Brain pericyte (primary cell): Measurements from ENCODE around the gene NUSAP1.
"Not testable (repeated sequence)": the region's sequence is repeated elsewhere in the genome, so short reads cannot be mapped to it uniquely, and the experiment has no call there.

Experiments used
- DNase-seq: peaks from one replicate; pipeline ENCODE4 v3.0.0-alpha.2; 2012; ENCODE audit warnings: low read depth, low spot score

NUSAP1 gene

DNA sequence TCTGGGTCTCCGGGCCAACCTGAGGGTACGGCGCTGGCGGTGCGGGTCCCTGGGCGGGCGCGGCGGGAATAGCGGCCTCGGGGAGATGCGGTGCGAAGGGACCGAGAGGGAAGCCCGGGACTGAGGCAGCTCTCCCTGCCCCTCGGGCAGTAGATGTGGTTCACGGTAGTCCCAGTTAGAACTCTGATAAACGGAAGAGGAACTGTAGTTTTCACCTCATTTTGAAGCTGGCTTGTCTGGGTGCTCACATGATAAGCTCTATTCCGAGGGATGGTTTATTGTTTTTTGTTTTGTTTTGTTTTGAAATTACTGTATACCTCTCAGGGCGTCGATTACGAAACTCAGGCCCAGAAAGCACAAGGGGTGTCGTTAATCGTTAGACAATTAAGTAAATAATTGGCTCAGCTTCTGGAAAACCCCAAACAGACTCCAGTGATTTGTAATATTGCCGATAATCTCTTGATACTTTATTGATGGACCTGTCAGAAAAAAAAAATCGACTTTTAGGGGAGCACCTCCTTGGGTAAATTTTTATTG, 413 bp downstream of the NUSAP1 start:
- DNase-seq = no peak

DNA sequence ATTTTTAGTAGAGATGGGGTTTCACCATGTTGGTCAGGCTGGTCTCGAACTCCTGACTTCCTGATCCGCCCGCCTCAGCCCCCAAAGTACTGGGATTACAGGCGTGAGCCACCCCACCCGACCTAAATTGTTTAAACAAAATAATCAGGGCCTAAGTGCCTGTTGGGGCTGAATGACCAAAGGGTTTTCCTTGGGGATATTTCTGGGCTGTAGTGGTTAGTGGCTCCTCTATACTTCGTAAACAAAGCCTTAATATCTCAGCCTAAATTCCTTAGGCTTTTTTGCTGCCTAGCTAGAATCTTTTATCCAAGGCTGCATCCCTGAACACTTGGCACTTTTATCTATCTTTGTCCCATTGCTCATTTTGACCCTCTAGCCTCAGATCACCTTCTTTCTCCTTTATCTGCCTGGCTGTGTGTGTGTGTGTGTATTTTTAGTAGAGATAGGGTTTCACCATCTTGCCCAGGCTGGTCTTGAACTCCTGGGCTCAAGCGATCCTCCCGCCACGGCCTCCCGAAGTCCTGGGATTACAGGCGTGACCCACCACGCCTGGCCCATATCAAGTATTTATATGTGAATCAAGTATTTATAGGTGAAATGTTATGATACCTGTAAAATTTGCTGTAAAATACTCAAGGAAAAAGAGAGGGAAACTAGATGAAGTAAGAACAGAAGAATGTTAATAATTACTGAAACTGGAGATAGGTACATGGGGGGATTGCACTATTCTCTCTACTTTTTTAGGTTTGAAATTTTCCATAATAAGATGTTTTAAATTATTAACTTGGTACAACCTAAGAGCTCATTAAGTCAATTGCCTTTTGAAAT, 1.8 kb downstream of the NUSAP1 start:
- no peak for DNase-seq

DNA sequence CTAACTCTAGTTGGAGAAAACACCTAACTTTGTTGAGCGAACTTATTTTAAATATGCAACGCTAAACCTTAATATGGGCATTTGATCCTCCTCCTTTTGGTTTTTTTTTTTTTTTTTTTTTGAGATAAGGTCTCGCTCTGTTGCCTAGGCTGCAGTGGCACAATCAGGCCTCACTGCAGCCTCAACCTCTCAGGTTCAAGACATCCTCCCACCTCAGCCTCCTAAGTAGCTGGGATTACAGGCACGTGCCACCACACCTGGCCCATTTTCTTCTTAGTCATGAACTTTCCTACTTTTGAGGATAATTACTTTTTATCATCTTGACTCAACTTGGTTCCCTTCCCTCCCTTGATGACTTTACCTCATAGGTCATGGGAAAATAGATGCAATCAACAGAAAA, 3.9 kb downstream of the NUSAP1 start:
- DNase-seq = no peak

DNA sequence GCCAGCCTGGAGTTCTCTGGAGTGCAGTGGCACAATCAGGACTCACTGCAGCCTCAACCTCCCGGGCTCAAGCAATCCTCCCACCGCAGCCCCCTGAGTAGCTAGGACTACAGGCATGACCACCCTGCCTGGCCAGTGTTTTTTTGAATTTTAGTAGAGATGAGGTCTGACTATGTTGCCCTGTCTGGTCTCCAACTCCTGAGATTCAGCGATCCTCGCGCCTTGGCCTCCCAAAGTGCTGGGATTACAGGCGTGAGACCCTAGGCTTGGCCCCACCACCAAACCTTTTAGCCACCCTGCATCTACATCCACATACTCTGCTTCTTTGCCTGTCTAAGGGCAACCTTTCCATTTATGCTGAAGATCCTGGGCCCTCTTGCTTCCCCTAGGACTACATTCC, 4.4 kb downstream of the NUSAP1 start:
- no peak for DNase-seq

DNA sequence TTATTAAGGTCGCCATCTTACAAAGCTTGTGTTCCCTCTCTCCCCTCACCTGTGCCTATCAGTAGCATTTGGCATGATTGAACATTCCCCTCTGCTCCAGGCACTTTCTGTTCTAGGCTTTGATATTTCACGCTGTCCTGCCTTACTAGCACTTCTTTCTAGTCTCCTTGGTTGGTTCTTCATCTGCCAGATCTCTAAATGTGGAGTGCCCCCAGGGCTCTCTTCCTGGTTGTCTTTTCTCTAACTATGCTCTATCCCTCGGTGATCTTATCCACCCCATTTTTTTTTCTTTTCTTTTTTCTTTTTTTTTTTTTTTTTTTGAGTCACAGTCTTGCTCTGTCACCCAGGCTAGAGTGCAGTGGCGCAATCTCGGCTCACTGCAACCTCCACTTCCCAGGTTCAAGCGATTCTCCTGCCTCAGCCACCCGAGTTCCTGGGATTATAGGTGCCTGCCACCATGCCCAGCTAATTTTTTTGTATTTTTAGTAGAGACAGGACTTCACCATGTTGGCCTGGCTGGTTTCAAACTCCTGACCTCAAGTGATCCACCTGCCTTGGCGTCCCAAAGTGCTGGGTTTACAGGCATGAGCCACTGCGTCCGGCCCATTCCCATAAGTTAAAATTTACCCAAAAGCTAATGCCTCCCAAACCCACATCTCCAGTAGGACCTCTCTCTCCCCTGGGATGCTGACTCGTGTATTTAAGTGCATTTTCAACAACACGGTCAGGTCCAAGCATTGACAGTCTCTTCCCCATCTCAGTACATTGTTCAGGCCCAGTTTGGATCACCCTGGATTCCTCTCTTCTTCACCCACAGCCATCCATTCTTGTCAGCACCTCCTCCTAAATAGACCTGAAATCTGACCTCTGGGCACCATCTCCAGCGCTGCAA, 5.2 kb downstream of the NUSAP1 start:
- no peak for DNase-seq

DNA sequence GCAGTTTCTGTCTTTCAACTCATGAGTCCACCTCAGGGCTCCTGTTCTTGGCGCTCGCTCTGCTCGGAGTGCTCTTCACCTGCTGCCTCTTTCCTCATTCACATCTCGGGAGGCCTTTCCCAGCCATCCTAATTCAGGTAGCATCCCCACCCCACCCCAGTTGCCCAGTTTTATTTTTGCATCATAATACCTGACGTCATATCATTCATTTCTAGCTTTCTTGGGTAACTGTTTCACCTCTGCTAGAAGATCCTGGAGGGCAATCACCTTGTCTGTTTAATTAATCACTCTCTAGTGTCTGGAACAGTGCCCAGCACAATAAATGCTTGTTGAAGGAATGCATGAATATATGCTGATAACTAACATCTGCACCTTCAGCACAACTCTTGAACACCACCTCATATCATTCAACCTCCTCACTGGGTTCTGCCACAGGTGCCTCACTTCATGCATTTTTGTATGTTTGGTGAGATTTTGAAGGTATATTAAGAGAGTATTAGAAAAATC, 7.6 kb downstream of the NUSAP1 start:
- DNase-seq = no peak

DNA sequence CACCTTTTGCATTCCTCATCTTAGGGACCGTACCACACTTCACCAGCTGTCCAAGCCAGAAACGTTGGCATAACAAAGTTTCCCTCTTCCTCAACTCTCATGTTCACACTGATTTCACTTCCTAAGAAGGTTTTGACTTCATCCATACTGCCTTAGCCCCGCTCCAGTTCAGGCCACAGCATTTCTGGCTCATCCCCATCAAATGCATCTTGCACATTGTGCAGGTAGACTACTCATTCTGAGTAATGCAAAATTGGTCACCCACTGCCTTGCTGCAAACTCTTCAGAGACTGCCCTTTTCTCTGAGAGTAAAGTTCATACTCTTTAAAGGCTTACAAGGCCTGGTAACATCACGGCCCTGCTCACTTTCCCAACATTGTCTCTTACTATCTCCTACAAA, 8.8 kb downstream of the NUSAP1 start:
- no peak for DNase-seq

DNA sequence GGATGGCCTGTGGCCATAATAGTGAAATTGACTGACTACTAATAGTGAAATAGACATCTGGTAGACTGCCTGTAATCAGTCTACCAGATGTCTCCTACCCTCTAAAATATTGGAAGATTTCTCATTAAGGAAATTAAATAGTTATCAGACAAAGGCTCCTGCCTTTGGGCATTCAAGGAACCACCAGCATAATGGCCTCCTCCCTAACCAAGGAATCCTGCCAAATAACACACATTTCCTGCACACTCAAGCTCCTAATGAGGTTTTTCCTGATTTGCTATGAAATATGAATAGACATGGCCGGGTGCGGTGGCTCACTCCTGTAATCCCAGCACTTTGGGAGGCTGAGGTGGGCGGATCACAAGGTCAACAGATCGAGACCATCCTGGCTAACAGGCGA, 14.6 kb downstream of the NUSAP1 start:
- DNase-seq = no peak

DNA sequence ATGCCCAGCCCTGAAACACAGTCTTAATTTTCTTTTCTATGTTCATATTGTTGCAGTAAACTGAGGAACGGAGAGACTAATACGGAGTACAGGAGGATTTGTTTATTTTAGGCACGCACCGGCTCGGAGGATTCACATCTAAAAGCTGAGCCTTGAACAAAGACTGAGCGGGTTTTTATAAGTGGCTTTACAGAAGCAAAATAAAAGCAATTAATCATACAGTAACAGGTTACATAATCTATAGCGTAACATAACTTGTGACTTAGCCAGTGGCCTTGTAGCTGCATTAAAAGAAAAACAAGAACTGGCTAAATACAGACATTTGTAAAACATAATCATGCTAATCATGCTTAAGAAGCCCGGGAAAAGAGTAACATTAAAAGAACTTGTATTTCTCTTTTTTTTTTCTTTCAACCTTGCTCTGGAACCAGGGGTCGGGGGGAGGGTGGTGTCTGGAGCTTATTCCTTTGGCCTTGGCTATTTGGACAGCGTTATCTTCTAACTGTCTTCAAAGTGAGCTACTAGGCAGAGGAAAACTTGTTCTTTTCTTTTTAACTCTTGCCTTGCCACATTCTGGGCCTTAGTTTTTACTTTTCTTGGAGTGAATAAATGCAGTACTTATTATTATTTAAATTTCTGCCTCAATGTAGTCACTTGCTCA, 17.5 kb downstream of the NUSAP1 start:
- DNase-seq = no peak

DNA sequence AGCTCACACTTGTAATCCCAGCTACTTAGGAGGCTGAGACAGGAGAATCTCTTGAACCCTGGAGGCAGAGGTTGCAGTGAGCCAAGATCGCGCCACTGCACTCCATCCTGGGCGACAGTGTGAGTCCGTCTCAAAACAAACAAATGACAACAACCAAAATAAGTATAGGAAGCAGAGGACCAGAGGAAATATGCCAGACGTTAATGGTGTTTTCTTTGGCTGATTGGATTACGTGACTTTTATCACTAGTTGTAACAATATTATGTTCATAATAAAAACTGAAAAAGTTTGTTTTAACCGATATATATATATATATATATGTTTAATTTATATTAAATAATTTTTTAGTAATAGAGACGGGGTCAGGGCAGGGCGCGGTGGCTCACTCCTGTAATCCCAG, 21.7 kb downstream of the NUSAP1 start:
- no peak for DNase-seq

DNA sequence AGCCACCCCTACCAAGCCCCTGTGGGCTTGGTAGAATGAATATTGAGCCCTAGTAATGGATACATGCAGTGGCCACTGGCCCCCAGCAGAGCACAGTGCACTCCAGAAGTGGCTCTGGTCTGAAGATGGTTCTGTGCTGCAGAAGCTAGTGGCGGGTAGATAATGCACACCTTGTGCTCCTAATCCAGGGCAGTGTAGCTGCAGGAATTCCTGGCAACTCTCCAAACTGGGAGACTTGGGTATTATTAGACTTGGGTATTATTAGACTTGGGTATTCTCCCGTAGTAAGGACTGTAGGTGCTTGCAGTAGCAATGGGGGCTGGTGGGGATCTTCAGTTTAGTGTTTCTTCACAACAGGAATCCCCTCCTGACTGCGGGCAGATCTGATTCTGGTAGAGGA, 34.7 kb downstream of the NUSAP1 start:
- no peak for DNase-seq

DNA sequence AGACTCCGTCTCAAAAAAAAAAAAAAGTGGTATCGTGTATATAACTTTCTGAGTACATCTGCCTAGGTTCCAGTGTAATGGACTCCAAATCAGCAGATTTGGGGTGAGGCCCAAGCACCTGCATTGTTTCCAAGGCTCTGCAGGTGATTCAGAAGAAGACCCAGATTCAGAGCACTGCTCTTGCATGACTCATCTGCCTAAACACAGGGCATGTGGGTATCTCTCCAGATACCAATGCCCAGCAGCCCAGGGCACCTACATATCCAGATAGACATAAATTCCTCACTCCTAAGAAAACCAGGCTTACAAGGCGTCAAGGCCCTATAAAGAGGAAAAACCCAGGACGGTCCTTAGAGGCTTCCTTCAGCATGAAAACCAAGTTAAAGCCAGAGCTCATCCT, 45.3 kb downstream of the NUSAP1 start:
- no peak for DNase-seq

DNA sequence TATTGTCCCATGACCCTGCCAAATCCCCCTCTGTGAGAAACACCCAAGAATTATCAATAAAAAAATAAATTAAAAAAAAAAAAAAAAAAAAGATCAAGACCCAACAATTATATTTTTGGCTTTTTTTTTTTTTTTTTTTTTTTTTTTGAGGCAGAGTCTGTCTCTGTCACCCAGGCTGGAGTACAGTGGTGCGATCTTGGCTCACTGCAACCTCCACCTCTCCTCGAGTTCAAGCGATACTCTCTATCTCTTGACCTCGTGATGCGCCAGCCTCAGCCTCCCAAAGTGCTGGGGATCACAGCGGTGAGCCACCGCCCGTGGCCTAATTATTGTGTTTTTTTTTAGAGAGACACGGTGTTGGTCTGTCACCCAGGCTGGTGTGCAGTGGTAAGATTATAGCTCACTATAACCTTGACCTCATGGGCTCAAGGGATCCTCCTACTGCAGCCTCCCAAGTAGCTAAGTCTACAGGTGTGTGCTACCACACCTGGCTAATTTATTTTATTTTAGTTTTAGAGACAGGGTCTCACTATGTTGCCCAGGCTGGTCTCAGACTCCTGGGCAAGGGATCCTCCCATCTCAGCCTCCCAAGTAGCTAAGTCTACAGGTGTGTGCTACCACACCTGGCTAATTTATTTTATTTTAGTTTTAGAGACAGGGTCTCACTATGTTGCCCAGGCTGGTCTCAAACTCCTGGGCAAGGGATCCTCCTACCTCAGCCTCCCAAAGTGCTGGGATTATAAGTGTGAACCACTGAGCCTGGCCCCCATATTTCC, 51.5 kb downstream of the NUSAP1 start:
- not testable (repeated sequence) for DNase-seq

DNA sequence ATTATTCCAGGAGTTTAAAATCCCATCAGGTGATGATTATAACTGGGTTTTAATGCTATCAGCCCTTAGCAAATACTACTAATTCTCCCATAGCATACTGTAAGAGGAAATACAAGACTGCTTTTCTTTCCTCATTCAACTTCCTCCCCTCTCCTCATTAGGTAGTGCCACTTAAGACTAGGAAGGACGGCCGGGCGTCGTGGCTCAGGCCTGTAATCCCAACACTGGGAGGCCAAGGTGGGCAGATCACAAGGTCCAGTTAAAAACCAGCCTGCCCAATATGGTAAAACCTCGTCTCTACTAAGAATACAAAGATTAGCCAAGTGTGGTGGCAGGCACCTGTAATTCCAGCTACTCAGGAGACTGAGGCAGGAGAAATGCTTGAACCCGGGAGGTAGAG, 55.0 kb downstream of the NUSAP1 start:
- DNase-seq = no peak

DNA sequence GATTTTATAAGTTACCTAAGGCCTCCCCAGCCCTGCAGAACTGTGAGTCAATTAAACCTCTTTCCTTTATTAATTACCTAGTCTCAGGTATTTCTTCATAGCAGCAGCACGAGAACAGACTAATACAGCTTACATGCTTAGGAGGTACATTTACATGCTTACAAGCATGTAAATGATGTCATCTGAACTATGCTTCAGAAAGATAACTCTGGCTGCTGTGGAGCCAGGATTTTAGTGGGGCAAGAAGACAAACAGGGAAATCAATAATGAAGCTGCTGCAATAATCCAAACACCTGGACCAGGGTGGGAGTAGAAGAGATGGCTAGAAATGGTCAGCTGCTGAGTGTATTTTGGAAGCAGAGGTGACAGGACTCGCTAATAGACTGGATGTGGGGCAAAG, 60.0 kb downstream of the NUSAP1 start:
- DNase-seq = no peak

DNA sequence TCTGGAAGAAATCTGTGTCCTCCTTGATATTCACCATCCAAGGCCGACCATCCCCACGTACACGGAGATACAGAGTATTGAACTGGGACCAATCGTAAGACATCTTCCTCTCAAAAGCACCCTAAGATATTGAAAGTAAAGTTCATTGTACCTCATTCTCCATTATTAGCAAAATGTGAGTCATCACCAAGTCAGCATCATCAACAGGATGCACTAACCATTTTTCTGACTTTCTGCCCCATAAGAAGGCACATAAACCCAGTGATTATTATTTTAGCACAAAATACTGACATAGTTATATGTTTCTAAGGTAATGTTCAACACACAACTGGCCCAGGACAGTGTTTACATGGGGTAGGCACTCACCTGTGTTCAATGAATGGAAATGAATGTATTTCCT, 62.2 kb downstream of the NUSAP1 start:
- no peak for DNase-seq

DNA sequence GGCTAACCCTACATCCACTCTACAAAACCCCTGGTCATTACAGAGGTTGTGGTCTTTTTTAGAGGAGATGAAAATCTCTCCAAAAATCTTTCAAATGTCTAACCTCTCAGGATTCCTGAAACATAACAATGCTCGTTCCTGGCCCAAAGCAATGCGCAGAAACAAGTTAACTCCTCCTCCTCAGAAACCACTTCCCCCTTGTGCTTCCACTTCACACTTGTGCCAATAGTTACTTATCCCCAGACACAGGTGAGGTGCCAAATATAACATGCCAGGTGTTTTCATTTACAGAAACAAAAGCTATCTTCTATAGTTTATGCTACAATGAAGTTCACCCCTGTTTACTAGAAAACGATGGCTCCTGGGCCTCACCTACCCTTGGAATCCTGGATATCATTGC, 63.4 kb downstream of the NUSAP1 start:
- DNase-seq = no peak

DNA sequence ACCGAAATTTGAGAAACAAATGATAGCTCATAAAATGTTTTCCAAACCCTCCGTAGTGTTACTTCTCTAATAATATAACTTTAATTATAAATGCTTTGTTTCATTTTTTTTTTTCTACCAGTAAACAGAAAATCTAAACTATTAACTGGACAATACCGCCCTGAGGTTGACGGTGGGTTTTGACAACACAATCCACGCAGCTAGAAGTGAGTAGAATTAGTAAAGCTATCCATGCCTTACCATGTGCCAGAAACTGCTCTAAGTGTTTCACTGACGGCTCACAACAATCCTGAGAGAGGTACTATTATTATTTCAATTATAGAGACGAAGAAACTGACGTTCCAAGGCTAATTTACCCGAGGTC, 69.2 kb downstream of the NUSAP1 start:
- no peak for DNase-seq

DNA sequence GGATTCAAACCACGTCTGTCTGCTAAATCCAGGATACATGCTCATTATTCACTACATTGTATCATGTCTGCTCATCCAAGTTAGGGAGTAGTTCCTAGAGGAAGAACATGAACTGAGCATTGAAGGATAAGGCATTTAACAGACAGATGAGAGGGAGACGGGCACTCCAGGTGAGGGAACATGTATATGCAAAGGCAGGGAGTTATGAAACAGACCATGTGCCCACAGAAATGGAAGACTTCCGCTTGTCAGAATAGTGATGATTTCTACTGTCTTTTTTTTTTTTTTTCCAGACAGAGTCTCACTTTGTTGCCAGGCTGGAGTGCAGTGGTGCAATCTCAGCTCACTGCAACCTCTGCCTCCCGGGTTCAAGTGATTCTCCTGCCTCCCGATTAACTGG, 74.7 kb downstream of the NUSAP1 start:
- no peak for DNase-seq

DNA sequence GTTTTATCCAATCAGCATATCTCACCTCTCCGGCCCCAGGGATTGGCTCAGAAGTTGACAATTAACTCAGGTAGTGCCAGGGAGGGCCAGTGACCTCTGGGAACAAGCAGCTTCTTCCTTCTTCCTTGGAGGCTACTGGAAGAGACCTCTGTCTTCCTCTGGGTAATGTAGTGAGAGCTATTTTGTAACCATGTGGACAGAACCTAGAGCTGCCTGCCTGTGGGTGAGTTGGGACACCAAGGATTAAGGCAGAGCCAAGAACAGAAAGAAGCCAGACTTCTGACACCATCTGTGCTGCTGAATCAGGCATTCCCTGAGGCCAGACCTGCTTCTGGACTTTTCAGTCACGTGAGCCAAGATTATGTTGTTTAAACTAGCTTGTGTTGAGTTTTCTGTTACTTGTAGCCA, 75.6 kb downstream of the NUSAP1 start:
- no peak for DNase-seq

DNA sequence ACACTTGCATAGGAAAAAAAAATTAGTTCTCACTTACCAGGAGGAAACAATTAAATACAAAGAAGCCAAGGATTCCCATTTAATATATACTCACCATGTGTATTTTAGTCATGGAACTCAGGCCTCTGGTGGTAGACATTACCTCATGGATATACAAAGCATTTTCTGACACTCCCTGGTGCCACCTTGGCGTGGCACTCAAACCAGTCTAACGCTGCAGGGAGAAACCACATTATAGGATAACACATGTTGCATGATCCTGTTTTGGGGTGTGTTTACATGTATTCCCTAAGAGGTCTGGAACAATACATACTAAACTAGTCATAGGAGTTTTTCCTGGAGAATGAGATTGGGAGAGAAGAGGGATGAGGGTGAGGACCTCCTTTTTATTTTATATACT, 78.3 kb downstream of the NUSAP1 start:
- DNase-seq = no peak
